ENCODE measurements around the gene PLVAP.
A peak's percentile ranks its signal among the peaks of the same experiment; 100 is the strongest.

PLVAP gene

DNA sequence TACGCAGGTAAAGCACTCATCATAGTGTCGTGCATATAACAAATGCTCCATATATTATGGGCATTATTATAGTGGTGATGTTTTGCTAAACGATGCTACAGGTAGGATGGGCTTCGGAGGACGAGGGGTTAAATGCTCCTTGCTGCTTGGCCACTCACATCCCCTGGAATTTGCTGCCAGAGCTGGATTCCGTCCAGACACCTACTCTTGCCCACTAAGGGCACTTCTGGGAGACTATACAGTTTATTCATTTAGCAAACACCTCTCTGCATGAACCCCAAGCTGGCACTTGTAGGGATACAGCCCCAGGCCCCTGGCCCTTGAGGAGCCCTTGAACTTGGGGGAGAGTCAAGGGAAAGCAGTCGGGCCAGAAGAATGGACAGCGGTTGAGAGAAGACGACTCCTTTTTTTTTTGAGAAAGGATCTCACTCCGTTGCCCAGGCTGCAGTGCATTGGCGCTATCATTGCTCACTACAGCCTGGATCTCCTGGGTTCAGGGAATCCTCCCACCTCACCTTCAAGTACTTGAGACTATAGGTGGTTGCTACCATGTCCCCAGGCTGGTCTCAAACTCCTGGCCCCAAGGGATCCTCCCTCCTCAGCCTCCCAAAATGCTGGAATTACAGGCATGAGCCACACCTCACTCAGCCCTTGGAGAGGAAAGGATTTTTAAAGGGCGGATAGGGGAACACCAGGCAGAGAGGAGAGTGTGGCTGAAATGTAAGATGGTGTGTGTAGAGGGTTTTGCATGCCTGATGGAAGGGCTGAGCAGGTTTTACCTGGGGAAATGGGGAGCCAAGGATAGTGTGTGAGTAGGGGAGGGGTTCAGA, 72.5 kb downstream of the PLVAP start:
- DNase-seq (ENCODE audit: insufficient read length, low spot score) = no peak
- FAIRE-seq = peak; percentile 11

DNA sequence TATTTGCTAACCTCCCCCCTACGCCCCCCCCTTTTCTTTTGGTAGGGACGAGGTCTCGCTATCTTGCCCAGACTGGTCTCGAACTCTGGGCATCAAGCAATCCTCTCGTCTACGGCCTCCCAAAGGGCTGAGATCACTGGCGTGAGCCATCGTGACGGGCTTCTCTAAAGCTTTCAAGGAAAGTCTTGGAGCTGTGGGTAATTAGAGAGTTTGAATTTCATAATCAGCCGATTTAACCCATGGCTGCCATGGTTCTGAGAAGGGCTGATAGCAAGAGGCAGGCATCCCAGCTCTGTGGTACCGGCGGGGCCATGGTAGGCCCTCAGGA, 73.2 kb downstream of the PLVAP start:
- DNase-seq (ENCODE audit: insufficient read length, low spot score) = no peak
- no peak for FAIRE-seq

DNA sequence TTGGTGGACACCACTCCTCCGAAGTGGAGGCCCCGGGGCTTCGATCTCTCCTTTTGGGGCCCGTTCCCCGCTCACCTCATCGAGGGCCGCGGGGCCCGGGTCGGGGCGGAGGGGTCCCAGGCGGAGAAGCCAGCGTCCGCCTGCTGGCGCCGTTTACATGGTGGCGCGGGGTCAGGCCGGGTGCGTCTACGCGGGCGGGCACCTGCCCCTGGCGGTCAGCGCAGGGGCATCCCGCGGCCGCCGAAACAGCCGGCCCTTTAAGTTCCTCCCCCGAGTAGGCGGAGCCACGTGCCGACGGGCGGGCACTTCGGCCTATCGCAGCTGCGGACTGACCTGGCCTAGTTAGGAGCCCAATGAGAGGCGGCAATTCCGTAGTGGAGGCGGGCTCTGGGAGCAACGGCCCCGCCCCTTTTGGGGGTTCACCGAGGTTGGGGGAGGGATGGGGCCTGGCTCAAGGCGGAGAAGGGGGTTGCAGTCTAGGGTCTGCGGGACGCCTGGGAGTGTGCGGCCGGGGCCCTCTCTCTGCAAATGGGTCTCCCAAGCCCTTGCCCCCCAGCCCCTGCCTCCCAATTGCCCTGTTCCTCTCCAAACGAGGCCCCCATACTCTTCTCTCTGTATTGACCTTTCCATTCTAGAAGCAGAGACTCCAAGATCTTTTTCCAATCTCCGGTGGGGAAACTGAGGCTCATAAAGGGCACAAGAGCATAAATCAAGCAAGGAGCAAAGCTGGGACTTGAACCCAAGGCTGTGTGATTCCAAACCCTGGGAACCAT, 73.8 kb downstream of the PLVAP start, which contains the start of gene ABHD8:
TSS of gene ABHD8 (minus strand) at position 259 of the 773 bp plus-strand sequence. CDS start 1,809 bp downstream, outside the sequence.
- DNase-seq (ENCODE audit: insufficient read length, low spot score) (peak; percentile 95), FAIRE-seq (peak; percentile 89)

DNA sequence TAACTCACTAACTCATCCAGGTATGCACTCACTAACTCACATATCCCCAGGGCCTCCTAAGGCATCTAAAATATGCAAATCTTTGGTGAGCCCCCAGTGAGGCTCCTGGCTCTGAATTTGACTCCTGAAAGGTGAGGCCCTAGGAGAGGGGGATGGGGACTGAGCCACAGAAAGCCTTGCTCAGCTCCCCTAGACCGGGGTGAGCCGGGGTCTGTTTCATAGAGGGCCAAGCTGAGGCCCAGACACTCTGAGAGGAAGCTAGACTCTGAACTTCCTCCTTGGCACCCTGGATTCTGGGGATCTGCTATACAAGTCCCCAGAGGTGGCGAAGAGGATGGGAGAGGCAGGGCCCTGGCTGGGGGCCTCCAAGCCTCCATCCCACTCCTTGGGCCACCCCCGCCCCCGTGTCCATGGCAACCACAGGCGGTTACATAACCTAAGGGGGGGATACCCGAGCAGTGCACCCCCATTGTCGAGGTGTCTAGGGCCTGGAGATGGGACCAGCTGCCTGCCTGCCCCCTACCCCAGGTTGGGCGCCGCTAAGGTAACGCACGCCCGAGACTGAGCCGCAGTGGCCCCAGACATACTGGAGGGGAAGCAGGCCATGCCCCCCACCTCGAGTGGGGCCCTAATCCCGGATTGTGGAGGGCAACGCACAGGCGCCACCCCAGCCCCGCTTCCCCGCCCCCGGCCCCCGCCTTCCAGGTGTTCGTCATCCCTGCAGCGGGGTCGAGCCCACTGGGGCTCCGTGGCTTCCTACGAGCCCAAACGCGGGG, 74.6 kb downstream of the PLVAP start:
- no peak for FAIRE-seq
- no peak for DNase-seq (ENCODE audit: insufficient read length, low spot score)

Measured in GM19239 (cell line).